Small intestine (tissue), 7 donors: ENCODE results near the gene IGFLR1. TPM values are rescaled to one million over a fixed set of nuclear protein-coding genes. Genes with fewer than 3 reads are reported as not detected.

ENCODE experiments used
- DNase-seq, 2 donors: peaks; one replicate each; pipeline versions ENCODE4 v3.0.0 to v3.0.0-alpha.2; 2013
- FAIRE-seq: peaks from 2 replicates; lab custom pipeline; 2012; peaks lifted over from hg19 to GRCh38; lab: Jason Lieb, UNC
- H3K27ac ChIP-seq, 3 donors: one replicate each; pipeline ENCODE4 v1.5.1; 2013; ENCODE audit warnings: low read length in 2 of 3, mild to moderate bottlenecking in 2 of 3, control low read depth in 1 of 3, inconsistent platforms in 1 of 3, low read depth in 1 of 3, moderate library complexity in 1 of 3
- H3K27me3 ChIP-seq, 3 donors: one replicate each; pipeline ENCODE4 v1.6.1; 2013; ENCODE audit warnings: low read length in 3 of 3, inconsistent platforms in 1 of 3; ENCODE audit not compliant: control insufficient read depth in 3 of 3, insufficient read depth in 3 of 3
- H3K36me3 ChIP-seq, 3 donors: one replicate each; pipeline ENCODE4 v1.6.1; 2013; ENCODE audit warnings: low read length in 3 of 3, inconsistent platforms in 1 of 3, low read depth in 1 of 3, mild to moderate bottlenecking in 1 of 3, moderate library complexity in 1 of 3; ENCODE audit not compliant: control insufficient read depth in 3 of 3, insufficient read depth in 2 of 3
- H3K4me1 ChIP-seq, 3 donors: one replicate each; pipeline ENCODE4 v1.6.1; 2013; ENCODE audit warnings: low read length in 2 of 3, inconsistent platforms in 1 of 3, low read depth in 1 of 3, mild to moderate bottlenecking in 1 of 3, moderate library complexity in 1 of 3; ENCODE audit not compliant: control insufficient read depth in 3 of 3, insufficient read depth in 2 of 3
- H3K4me3 ChIP-seq, 3 donors: one replicate each; pipeline ENCODE4 v1.5.1; 2013; ENCODE audit warnings: low read length in 3 of 3, control low read depth in 1 of 3, inconsistent platforms in 1 of 3, low read depth in 1 of 3, mild to moderate bottlenecking in 1 of 3, moderate library complexity in 1 of 3
- H3K9me3 ChIP-seq, 2 donors: one replicate each; pipeline ENCODE4 v1.6.1; 2013; ENCODE audit warnings: low read depth in 1 of 2, low read length in 1 of 2; ENCODE audit not compliant: control insufficient read depth in 2 of 2, insufficient read depth in 1 of 2
- WGBS, 3 donors: extraction: QIAGEN DNeasy Blood & Tissue Kit; methylation state at CpG; one replicate each; pipeline ENCODE4 v1.1.7; 2013; 5-methylcytosine and 5-hydroxymethylcytosine counted together
- polyA plus RNA-seq, 4 donors: library from polyadenylated mRNA; stranded (reverse) in 3 of 4; unstranded in 1 of 4; fragments of 200-250 nt in 3 of 4; fragments of 120-200 nt in 1 of 4; gene quantifications; one replicate each; pipeline versions ENCODE4 v1.2.1 to v1.2.3, GENCODE V29; 2013
- donor health status: healthy with polysubstance abuse.
- donor health status: control.
- donor health status: control.
- donor health status: Bipolar disorder and iron deficiency.
- donor health status: healthy.

IGFLR1 gene
- polyA plus RNA-seq, 4 donors: 4.3 to 17.8 (median 12.1) TPM

DNA sequence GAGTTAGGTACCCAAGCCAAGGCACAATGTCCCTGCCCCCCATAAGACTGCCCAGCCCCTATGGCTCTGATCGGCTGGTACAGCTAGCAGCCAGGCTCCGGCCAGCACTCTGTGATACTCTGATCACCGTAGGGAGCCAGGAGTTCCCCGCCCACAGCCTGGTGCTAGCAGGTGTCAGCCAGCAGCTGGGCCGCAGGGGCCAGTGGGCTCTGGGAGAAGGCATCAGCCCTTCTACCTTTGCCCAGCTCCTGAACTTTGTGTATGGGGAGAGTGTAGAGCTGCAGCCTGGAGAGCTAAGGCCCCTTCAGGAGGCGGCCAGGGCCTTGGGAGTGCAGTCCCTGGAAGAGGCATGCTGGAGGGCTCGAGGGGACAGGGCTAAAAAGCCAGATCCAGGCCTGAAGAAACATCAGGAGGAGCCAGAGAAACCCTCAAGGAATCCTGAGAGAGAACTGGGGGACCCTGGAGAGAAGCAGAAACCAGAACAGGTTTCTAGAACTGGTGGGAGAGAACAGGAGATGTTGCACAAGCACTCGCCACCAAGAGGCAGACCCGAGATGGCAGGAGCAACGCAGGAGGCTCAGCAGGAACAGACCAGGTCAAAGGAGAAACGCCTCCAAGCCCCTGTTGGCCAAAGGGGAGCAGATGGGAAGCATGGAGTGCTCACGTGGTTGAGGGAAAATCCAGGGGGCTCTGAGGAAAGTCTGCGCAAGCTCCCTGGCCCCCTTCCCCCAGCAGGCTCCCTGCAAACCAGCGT is 27.5 kb downstream of the IGFLR1 start:
- FAIRE-seq: no peak
- no peak for DNase-seq
- Histone ChIP-seq H3K4me3 (no peak overlapping the region), H3K9me3 (no peaks in the 10 kb centered on the region), H3K27ac (no peak overlapping the region), H3K4me1 (peaks cover 0 to 25% (median 11%) of the 10 kb centered on the region in 3 donors), H3K36me3 (peaks cover 0 to 5% (median 0%) of the 10 kb centered on the region in 3 donors), H3K27me3 (peaks cover 0 to 7% (median 0%) of the 10 kb centered on the region in 3 donors)
- WGBS, 3 donors: 59 to 69% (median 60%) methylated on average over 14 of the region's 14 CpGs

DNA sequence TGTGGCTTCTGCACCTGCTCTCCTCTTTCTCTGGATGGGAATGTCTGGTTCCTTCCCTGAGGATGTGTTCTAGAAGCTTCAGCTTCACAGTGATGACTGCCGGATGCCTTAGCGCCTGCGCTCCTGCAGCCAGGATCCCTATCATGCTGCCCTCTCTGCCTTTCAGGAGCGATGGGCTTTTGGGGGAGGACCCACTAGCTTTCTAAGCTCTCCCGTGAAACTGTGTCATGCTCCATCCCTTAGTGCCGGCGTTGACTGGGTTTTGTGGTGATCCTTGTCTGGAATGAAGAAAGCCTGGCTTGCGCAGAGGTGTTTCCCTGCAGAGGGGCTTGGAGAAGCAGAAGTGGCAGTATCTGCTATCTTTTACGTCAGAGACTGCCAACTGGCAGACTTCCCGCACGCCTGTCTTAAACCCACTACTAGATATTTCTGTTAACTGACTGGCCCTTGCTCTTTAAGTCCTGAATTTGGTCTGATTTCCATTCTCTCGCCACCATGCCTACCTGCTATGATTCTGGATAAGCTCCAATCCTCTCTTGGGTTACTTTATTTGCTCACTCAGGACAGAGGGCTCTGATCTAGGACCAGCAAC is 28.3 kb downstream of the IGFLR1 start:
- Histone ChIP-seq H3K9me3 (no peaks in the 10 kb centered on the region), H3K36me3 (no peaks in the 10 kb centered on the region), H3K4me1 (peaks cover 0 to 18% (median 6%) of the 10 kb centered on the region in 3 donors), H3K27ac (no peak overlapping the region), H3K27me3 (peaks cover 0 to 8% (median 0%) of the 10 kb centered on the region in 3 donors), H3K4me3 (no peak overlapping the region)
- FAIRE-seq (no peak), DNase-seq (no peak)
- 72 to 80% (median 73%) methylated on average over 12 of the region's 12 CpGs for WGBS, 3 donors

DNA sequence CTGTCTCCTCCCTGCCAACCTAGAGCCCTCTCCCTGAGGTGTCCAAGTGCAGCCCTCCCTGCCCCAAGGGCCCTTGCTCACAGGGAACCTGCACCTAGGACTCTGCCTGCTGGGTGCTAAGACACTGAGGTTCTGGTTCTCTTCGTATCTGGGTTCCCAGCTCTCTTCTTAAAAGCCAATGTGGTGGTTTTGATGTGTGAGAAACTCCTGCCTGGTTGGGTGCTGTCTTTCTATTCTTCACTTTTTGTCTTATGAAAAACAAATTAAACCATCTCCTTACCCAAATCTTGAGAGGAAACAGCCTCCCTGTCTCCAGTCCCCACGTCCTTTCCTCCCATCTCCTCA is 28.8 kb downstream of the IGFLR1 start:
- no peaks in the 10 kb centered on the region for H3K36me3 ChIP-seq
- peaks cover 0 to 14% (median 5%) of the 10 kb centered on the region in 3 donors for H3K4me1 ChIP-seq
- no peak for DNase-seq
- no peak overlapping the region for H3K4me3 ChIP-seq
- WGBS, 3 donors: 53 to 73% (median 55%) methylated on average over 2 of the region's 2 CpGs
- no peaks in the 10 kb centered on the region for H3K9me3 ChIP-seq
- no peak for FAIRE-seq
- H3K27ac ChIP-seq: no peak overlapping the region
- peaks cover 0 to 8% (median 0%) of the 10 kb centered on the region in 3 donors for H3K27me3 ChIP-seq

DNA sequence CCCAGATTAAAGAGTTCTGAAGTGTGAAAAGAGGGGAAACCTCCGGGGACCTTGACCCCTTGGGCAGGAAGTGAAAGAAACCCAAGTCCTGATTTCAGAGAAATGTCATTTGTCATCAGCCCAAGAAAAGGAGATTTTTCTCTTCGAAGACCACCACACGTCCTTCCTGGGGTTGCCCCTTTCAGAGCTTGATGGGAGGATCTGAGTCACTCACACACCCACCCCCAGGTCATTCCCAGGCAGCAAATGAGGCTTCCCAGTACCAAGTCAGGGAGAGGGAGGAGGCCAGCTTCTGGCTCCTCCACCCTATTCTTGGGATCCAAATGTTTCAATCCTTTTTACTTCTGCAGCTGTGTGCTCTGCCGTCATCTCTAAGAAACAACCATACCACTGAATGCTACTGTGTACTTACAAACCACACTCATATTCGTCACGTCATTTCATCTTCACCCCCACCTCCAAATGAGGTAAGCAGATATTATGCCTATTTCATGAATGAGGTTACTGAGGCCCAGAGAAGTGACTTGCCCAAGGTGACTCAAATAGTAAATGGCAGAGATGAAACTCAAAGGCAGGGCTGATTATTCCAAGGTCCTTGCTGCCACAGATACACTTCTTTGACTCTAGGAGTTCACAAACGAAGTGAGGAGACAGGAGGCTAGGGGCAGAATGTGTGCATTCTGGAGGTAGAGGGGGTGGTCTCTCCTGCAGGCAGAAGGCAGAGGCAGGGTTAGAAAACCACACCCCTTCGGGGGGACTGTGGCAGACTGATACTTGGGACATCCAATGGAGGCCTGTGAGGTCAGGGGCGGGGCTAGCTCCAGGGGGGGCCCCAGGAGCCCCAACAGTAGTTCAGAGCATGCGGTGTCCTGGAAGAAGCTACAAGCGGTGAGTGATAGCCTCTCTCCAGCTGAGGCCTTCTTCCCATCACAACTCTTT is 29.4 kb downstream of the IGFLR1 start:
- Histone ChIP-seq H3K36me3 (no peaks in the 10 kb centered on the region), H3K9me3 (no peaks in the 10 kb centered on the region), H3K27me3 (peaks cover 0 to 8% (median 0%) of the 10 kb centered on the region in 3 donors), H3K4me1 (peaks cover 0 to 14% (median 5%) of the 10 kb centered on the region in 3 donors), H3K27ac (no peak overlapping the region), H3K4me3 (no peak overlapping the region)
- FAIRE-seq (no peak), DNase-seq (no peak)
- WGBS, 3 donors: 63 to 73% (median 68%) methylated on average over 10 to 11 of the region's 11 CpGs

DNA sequence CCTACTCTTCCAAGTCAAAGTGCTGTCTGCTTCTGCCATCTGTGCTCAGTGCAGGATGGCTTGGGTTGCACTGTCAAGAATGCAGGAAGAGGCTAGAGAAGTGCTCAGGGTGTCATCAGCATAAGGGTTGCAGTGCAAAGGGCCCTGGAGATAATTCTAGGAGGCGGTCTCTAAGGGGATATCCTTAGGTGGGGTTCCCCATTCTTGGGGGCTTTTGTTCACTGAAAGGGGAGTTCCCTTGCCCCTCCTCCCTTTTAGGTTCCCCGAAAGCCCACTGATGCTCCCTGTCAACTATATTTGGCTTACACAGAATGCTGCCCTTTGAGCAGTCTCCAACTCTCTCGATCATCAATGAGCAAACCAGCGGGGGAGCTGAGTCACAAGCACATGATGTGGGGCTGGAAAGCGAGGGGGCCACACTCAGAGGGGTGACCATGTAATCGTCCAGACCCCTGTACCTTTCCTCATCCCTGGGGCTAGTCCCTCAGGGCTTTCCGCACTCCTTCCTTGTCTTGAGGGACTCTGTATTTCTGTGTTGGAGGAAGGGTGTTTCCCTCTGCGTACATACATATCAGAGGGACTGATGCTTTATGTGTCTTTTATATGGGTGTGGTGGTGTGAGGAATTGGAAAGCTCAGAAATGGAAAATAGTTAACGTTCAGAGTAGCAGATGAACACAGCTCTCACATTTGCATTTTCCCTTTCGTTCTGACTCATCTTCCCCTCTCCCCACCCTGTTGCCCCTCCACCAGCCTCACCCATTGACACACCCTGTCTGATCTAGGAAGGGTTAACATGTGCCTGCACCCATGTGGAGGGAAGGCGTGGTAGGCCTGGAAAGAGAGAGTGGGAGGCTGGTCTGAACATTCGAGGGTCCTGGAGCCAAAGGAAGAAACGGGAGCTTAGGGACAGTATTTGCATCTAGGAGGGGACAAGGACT is 31.2 kb downstream of the IGFLR1 start:
- no peak for DNase-seq
- FAIRE-seq: no peak
- WGBS, 3 donors: 44 to 60% (median 52%) methylated on average over 13 of the region's 13 CpGs
- Histone ChIP-seq H3K4me3 (no peak overlapping the region), H3K9me3 (no peaks in the 10 kb centered on the region), H3K4me1 (peaks cover 0 to 12% (median 5%) of the 10 kb centered on the region in 3 donors), H3K27me3 (peaks cover 0 to 8% (median 0%) of the 10 kb centered on the region in 3 donors), H3K27ac (no peak overlapping the region), H3K36me3 (no peaks in the 10 kb centered on the region)

DNA sequence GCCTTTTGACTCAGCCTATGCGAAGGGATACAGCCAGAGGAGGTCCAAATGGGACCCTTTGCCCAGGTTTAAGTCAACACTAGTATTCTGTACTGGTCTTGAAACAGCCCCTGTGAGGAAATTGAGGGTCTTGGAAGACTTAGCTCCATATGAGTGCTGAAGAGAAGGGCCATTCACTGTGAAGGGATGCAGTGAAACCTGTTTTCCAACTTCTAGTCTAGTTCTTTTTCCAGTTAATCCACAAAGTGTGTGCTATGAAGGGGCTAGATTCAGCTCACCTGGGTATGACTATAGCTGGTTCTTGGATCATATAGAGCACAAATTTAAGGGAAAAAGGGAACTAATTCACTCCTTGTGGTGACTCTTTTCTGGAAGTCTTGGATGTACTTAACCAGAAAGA is 33.9 kb downstream of the IGFLR1 start:
- 86 to 96% (median 90%) methylated on average over 1 of the region's 1 CpG for WGBS, 3 donors
- FAIRE-seq: no peak

DNA sequence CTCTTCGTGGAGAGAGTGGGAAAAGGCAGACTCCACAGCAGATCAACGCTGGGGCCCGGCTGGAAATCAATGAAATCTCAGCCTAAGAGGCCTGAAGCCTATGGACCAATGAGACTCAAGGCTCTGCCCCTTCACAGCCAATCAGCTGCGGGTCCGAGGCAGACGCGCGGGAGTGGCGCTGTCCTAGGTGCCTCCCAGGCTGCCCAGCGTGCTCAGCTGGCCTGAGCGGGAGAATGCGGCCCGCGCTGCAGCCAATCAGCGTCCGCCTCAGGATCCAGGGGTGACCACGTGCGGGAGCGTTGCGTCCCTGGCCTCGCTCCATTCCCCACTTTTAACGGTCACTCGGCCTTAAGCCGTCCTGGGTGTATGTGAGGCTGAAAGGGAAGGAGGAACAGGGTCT is 38.0 kb downstream of the IGFLR1 start, which contains the start of gene ZBTB32:
Gene ZBTB32, plus strand, starts transcription at position 341 of the 400 bp plus-strand sequence. CDS start 10,069 bp downstream, outside the sequence.
- Histone ChIP-seq H3K9me3 (no peaks in the 10 kb centered on the region), H3K4me3 (no peak within 1 kb of the TSS), H3K36me3 (no peaks in the 10 kb centered on the region), H3K4me1 (peaks cover 0 to 9% (median 0%) of the 10 kb centered on the region in 3 donors), H3K27ac (no peak within 1 kb of the TSS), H3K27me3 (peaks cover 0 to 15% (median 0%) of the 10 kb centered on the region in 3 donors)
- FAIRE-seq (no peak), DNase-seq (peak; percentile 47 to 53)
- 29 to 45% (median 37%) methylated on average over 24 of the region's 24 CpGs for WGBS, 3 donors

More for the DNA sequence above, 33.9 kb downstream of the IGFLR1 start:
- Histone ChIP-seq H3K27ac (no peak overlapping the region), H3K4me1 (no peaks in the 10 kb centered on the region), H3K9me3 (no peaks in the 10 kb centered on the region), H3K4me3 (no peak overlapping the region), H3K27me3 (peaks cover 0 to 17% (median 0%) of the 10 kb centered on the region in 3 donors), H3K36me3 (no peaks in the 10 kb centered on the region)
- DNase-seq: no peak
